NB4 (cell line): Measurements from ENCODE around the gene STX16.

ENCODE experiments used
- DNase-seq: peaks from one replicate; pipeline ENCODE4 v3.0.0; 2010; ENCODE audit warnings: low read depth
- H3K4me3 ChIP-seq: one replicate; pipeline ENCODE4 v1.5.1; 2011; ENCODE audit warnings: mild to moderate bottlenecking, low read depth, low read length, moderate library complexity
- MAX ChIP-seq: IDR thresholded peaks from 2 replicates; pipeline ENCODE4 v1.6.1; 2011; ENCODE audit warnings: low read depth, low read length
- MYC ChIP-seq: IDR thresholded peaks from 2 replicates; pipeline ENCODE4 v1.6.1; 2011; ENCODE audit warnings: low read depth, low read length
- POLR2A ChIP-seq: IDR thresholded peaks from 2 replicates; pipeline ENCODE4 v1.6.1; 2011; ENCODE audit warnings: mild to moderate bottlenecking; ENCODE audit not compliant: insufficient read length; ENCODE audit errors: extremely low read depth
- TF ChIP-seq, protein P1 (sequence below): IDR thresholded peaks from one replicate; pipeline ENCODE4 v1.5.1; 2012; ENCODE audit warnings: low read depth, low read length

The STX16 gene

DNA sequence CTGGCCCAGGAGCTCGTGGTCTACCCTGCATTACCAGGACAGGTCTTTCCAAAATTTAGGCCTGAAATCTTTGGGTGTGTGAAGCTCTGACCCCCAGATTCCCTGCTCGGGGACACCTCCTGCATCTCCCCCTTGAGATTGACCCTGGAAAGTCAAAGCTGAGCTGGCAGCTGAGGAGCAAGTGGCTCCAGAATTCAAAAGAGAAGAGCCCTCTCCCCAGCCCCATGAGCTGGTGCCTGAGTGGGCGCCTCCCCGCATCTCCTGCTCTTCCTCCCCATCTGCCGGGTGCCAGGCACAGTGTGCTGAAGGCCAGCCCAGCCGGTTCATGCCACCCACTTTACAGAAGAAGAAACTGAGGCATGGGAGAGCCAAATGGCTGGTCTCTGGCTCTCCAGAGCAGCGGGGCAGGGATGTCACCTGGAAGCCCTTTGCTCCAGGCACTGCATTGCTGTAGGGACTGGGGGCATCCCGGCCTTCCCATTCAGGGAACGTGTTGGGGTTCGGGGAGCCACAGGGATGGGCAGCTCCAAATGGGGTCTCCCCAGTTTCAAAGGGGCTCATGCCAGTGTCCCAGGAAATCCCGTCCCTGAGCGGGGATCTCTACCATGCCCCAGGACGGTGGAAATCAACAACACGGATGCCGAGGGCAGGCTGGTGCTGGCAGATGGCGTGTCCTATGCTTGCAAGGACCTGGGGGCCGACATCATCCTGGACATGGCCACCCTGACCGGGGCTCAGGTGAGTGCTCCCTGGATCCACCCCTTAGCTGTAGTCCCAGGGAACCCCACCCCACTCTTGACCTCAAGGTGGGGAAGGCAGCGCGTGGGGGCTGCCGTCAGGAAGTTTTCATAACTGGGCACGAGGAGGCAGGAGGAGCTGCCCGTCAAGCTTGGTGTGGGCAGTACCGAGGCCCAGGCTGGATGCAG lies 62.0 kb downstream of the STX16 start:
- DNase-seq: peak; percentile 1
- TF ChIP-seq MYC (no peak), MAX (no peak), POLR2A (no peak)
- TF ChIP-seq, protein P1, sequence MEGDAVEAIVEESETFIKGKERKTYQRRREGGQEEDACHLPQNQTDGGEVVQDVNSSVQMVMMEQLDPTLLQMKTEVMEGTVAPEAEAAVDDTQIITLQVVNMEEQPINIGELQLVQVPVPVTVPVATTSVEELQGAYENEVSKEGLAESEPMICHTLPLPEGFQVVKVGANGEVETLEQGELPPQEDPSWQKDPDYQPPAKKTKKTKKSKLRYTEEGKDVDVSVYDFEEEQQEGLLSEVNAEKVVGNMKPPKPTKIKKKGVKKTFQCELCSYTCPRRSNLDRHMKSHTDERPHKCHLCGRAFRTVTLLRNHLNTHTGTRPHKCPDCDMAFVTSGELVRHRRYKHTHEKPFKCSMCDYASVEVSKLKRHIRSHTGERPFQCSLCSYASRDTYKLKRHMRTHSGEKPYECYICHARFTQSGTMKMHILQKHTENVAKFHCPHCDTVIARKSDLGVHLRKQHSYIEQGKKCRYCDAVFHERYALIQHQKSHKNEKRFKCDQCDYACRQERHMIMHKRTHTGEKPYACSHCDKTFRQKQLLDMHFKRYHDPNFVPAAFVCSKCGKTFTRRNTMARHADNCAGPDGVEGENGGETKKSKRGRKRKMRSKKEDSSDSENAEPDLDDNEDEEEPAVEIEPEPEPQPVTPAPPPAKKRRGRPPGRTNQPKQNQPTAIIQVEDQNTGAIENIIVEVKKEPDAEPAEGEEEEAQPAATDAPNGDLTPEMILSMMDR: no peak
- H3K4me3 ChIP-seq: no peak overlapping the region

DNA sequence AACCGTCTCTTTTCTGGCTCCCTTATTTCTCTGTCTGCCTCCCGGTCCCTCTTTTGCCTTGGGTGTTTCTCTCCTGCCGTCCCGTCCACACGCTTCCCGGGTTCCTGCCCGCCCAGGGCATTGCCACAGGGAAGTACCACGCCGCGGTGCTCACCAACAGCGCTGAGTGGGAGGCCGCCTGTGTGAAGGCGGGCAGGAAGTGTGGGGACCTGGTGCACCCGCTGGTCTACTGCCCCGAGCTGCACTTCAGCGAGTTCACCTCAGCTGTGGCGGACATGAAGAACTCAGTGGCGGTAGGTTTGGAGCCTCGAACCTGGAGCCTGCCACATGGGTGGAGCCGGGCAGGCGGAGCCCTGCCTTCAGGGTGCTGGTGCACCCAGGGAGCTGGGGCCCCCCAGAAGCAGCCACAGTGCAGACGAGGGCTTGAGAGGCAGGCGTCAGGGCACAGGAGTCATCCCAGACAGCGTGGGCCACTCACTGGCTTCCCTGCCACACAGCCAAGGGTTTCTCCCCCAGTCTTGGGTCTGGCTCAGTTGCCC lies 62.8 kb downstream of the STX16 start:
- peak; percentile 2 for DNase-seq
- H3K4me3 ChIP-seq: no peak overlapping the region
- TF ChIP-seq MYC: no peak
- TF ChIP-seq MAX: no peak
- TF ChIP-seq, protein P1: no peak
- no peak for TF ChIP-seq POLR2A

DNA sequence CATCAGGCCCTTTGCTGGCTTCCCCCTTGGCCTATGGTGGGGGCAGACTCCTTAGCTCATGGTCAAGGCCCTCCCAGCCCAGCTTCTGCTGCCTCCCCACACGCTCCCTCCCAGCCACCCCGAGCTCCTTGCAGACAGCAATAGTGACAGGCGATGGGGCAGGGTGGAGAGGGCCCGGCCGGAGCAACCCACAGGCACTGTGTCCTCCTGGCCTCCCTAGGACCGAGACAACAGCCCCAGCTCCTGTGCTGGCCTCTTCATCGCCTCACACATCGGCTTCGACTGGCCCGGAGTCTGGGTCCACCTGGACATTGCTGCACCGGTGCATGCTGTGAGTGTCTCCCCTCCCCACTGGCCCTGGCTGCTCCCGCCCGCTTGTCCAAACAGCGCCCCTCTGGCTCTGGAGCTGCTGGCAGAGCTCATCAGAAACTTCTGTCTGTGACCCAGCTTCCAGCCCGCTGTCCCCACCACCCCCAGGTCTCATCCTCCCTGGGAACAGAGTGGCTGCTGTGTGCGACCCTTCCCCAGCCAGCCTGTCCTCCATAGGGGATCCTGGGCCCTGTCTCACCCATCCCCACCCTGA lies 63.3 kb downstream of the STX16 start:
- TF ChIP-seq, protein P1: no peak
- TF ChIP-seq MAX: no peak
- TF ChIP-seq MYC: no peak
- no peak for TF ChIP-seq POLR2A
- peak; percentile 1 for DNase-seq
- H3K4me3 ChIP-seq: no peak overlapping the region

- DNase-seq: peak; percentile 0
- TF ChIP-seq, protein P1: no peak
- no peak for TF ChIP-seq MYC
- TF ChIP-seq MAX: no peak
- no peak for TF ChIP-seq POLR2A
- H3K4me3 ChIP-seq: no peak overlapping the region
Observed at GRCh38 chr20:58714923-58715351, 63.9 kb downstream of the STX16 start.

DNA sequence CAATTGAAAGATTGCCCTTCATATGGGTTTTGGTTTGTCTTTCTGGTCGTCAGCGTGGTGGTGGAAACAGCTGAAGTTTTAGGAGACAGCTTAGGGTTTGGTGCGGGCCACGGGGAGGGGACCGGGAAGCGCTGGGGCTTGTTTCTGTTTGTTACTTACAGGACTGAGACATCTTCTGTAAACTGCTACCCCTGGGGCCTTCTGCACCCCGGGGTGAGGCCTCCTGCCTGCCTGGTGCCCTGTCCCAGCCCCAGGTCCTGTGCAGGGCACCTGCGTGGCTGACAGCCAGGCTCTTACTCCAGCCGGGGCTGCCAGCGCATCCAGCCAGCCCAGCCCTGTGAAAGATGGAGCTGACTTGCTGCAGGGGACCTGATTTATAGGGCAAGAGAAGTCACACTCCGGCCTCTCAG lies 64.3 kb downstream of the STX16 start:
- H3K4me3 ChIP-seq: no peak overlapping the region
- DNase-seq: peak; percentile 1
- TF ChIP-seq MAX: no peak
- TF ChIP-seq POLR2A: no peak
- TF ChIP-seq, protein P1: no peak
- no peak for TF ChIP-seq MYC
